ENCODE measurements around the gene PPIL6.

Gene PPIL6

GRCh38 chr6:109474995-109475394 lies 34.6 kb upstream of the PPIL6 start:
- no peak overlapping the region for H3K4me2 ChIP-seq (ENCODE audit: low read depth, low read length)
- H3K9me3 ChIP-seq (replicated peaks; ENCODE audit: insufficient read depth, low read length), result no peaks in the 10 kb centered on the region
- peaks cover 22% of the 10 kb centered on the region for H3K4me1 ChIP-seq (ENCODE audit: low read length)
- TF ChIP-seq EZH2 (optimal IDR thresholded peaks at IDR 0.05; ENCODE audit: low read depth, low read length) (no peak), CTCF (IDR thresholded peaks at IDR 0.05; ENCODE audit: low read length) (no peak), EZH2phosphoT487 (IDR thresholded peaks at IDR 0.05; ENCODE audit: low read length) (no peak)
- no peak overlapping the region for H2AFZ ChIP-seq (ENCODE audit: low read length)
- H4K20me1 ChIP-seq (ENCODE audit: insufficient read depth, low read length), result no peaks in the 10 kb centered on the region
- H3K27ac ChIP-seq (ENCODE audit: low read length), result no peak overlapping the region
- H3K27me3 ChIP-seq (replicated peaks; ENCODE audit: insufficient read depth, low read length), result no peaks in the 10 kb centered on the region
- no peak overlapping the region for H3K9ac ChIP-seq (ENCODE audit: low read length)
- H3K79me2 ChIP-seq (ENCODE audit: low read length), result peaks cover 82% of the 10 kb centered on the region
- no peaks in the 10 kb centered on the region for H3K9me2 ChIP-seq (replicated peaks; ENCODE audit: insufficient read depth, low read length)
- peaks cover 5% of the 10 kb centered on the region; the same call in 1 of the 2 replicates for H3K36me3 ChIP-seq (replicated peaks; ENCODE audit: insufficient read depth, low read length)
- no peaks in the 10 kb centered on the region for H3F3A ChIP-seq (ENCODE audit: insufficient read depth, low read length)
- H3K4me3 ChIP-seq (ENCODE audit: low read length), result no peak overlapping the region
- no peak for DNase-seq

- H3K27me3 ChIP-seq (replicated peaks; ENCODE audit: insufficient read depth, low read length), result no peaks in the 10 kb centered on the region
- H4K20me1 ChIP-seq (ENCODE audit: insufficient read depth, low read length), result no peaks in the 10 kb centered on the region
- H3K4me3 ChIP-seq (ENCODE audit: low read length), result no peak overlapping the region
- no peaks in the 10 kb centered on the region for H3F3A ChIP-seq (ENCODE audit: insufficient read depth, low read length)
- H3K9ac ChIP-seq (ENCODE audit: low read length), result no peak overlapping the region
- TF ChIP-seq CTCF (IDR thresholded peaks at IDR 0.05; ENCODE audit: low read length) (no peak), EZH2phosphoT487 (IDR thresholded peaks at IDR 0.05; ENCODE audit: low read length) (no peak), EZH2 (optimal IDR thresholded peaks at IDR 0.05; ENCODE audit: low read depth, low read length) (no peak)
- H3K4me1 ChIP-seq (ENCODE audit: low read length), result peaks cover 8% of the 10 kb centered on the region; the same call in 1 of the 2 replicates
- H3K79me2 ChIP-seq (ENCODE audit: low read length), result peaks cover 64% of the 10 kb centered on the region
- no peaks in the 10 kb centered on the region for H3K9me3 ChIP-seq (replicated peaks; ENCODE audit: insufficient read depth, low read length)
- H3K9me2 ChIP-seq (replicated peaks; ENCODE audit: insufficient read depth, low read length), result no peaks in the 10 kb centered on the region
- peaks cover 5% of the 10 kb centered on the region; the same call in 1 of the 2 replicates for H3K36me3 ChIP-seq (replicated peaks; ENCODE audit: insufficient read depth, low read length)
- DNase-seq, result no peak
- H3K4me2 ChIP-seq (ENCODE audit: low read depth, low read length), result no peak overlapping the region
- no peak overlapping the region for H3K27ac ChIP-seq (ENCODE audit: low read length)
- H2AFZ ChIP-seq (ENCODE audit: low read length), result no peak overlapping the region
These were observed 32.7 kb upstream of the PPIL6 start for GRCh38 chr6:109473120-109473519.

- Histone ChIP-seq H3K9me2 (replicated peaks; ENCODE audit: insufficient read depth, low read length) (no peaks in the 10 kb centered on the region), H3K27ac (ENCODE audit: low read length) (no peak overlapping the region), H3K4me1 (ENCODE audit: low read length) (0 out of 2 replicates have a peak, but pooled peaks cover 6% of the 10 kb centered on the region), H3K36me3 (replicated peaks; ENCODE audit: insufficient read depth, low read length) (peaks cover 5% of the 10 kb centered on the region; the same call in 1 of the 2 replicates), H3K27me3 (replicated peaks; ENCODE audit: insufficient read depth, low read length) (no peaks in the 10 kb centered on the region), H2AFZ (ENCODE audit: low read length) (no peak overlapping the region), H3K4me2 (ENCODE audit: low read depth, low read length) (no peak overlapping the region), H3K9me3 (replicated peaks; ENCODE audit: insufficient read depth, low read length) (no peaks in the 10 kb centered on the region), H3K79me2 (ENCODE audit: low read length) (peaks cover 58% of the 10 kb centered on the region), H4K20me1 (ENCODE audit: insufficient read depth, low read length) (no peaks in the 10 kb centered on the region), H3K9ac (ENCODE audit: low read length) (no peak overlapping the region), H3F3A (ENCODE audit: insufficient read depth, low read length) (no peaks in the 10 kb centered on the region), H3K4me3 (ENCODE audit: low read length) (no peak overlapping the region)
- no peak for DNase-seq
- TF ChIP-seq CTCF (IDR thresholded peaks at IDR 0.05; ENCODE audit: low read length) (no peak), EZH2 (optimal IDR thresholded peaks at IDR 0.05; ENCODE audit: low read depth, low read length) (no peak), EZH2phosphoT487 (IDR thresholded peaks at IDR 0.05; ENCODE audit: low read length) (no peak)
These were observed 31.9 kb upstream of the PPIL6 start for GRCh38 chr6:109472132-109472995.

All from MM.1S (cell line).